ENCODE results near the gene SNX2.

Gene SNX2

DNA sequence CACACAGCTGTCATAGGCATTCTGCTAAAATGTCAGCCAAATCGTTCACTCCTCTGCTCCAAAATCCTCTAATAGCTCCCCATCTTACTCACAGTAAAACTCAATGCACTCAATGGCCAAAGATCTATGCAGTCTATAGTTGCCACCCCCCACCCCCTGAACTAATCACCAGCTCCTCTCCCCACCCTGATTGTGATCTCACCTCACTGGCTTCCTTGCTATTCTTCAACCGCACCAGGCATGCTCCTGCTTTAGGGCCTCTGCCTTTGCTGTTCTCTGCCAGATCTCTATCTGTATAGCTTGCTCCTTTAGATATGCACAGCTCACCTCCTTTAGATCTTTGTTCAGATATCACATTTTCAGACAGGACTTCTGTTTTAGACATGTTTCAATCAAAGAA, 33.2 kb upstream of the SNX2 start:
- TF ChIP-seq, protein P1, sequence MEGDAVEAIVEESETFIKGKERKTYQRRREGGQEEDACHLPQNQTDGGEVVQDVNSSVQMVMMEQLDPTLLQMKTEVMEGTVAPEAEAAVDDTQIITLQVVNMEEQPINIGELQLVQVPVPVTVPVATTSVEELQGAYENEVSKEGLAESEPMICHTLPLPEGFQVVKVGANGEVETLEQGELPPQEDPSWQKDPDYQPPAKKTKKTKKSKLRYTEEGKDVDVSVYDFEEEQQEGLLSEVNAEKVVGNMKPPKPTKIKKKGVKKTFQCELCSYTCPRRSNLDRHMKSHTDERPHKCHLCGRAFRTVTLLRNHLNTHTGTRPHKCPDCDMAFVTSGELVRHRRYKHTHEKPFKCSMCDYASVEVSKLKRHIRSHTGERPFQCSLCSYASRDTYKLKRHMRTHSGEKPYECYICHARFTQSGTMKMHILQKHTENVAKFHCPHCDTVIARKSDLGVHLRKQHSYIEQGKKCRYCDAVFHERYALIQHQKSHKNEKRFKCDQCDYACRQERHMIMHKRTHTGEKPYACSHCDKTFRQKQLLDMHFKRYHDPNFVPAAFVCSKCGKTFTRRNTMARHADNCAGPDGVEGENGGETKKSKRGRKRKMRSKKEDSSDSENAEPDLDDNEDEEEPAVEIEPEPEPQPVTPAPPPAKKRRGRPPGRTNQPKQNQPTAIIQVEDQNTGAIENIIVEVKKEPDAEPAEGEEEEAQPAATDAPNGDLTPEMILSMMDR (IDR thresholded peaks at IDR 0.05; ENCODE audit: control extremely low read depth, extremely low read depth, low read depth, missing control alignments) = no peak
- ChIA-PET CTCF (interaction anchor here (1.2 to 2.8 kb wide), 4 partner anchors 9 to 37 kb away, joined by 4 to 14 read pairs (median 6); no protein-coding TSS in a partner anchor), POLR2A (no interaction called here)
- DNase-seq (ENCODE audit: extremely low spot score) = no peak

DNA sequence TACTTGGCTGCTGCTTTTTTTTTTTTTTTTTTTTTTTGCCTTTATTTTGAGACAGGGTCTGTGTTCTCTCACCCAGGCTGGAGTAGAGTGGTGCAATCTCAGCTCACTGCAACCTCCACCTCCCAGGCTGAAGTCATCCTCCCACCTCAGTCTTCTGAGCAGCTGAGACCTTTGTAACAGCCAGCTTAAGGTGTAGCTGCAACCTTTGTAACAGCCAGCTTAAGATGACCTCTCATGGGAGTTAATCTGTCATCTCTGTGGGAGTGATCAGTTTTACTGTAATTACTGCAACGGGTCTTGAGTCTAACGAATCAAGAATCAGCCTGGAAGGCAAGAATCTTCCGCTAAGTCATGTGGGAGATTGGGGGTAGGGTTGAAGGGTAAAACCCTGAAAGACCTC, 31.6 kb upstream of the SNX2 start:
- POLR2A ChIA-PET = no interaction called here
- no peak for DNase-seq (ENCODE audit: extremely low spot score)

DNA sequence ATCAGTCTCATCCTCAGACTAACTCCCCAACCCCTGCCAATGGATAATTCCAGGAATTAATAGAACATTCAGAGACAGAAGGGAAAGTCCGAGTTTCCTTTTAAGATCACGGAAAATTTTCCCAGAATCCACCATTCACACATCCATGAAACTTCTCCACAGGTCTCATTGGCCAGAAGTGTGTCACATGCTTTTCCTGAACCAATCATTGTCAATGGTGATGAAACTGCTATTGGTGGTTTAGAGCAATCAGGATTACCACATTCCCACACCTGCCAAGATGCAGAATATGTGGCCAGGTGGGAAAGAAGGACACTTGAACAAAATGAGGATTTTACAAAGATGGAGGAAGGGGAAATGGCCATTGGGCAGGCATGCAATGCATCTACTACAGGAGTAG, 29.3 kb upstream of the SNX2 start:
- TF ChIP-seq, protein P1 (IDR thresholded peaks at IDR 0.05; ENCODE audit: control extremely low read depth, extremely low read depth, low read depth, missing control alignments) = no peak
- POLR2A ChIA-PET = no interaction called here
- no peak for DNase-seq (ENCODE audit: extremely low spot score)
- CTCF ChIA-PET = interaction anchor here (0.9 to 1.5 kb wide), 4 partner anchors 7 to 42 kb away, joined by 3 to 4 read pairs (median 4); no protein-coding TSS in a partner anchor

More for the DNA sequence above, 31.6 kb upstream of the SNX2 start:
- CTCF ChIA-PET = interaction anchor here (1.1 to 2.2 kb wide), 2 partner anchors 11 to 29 kb away, joined by 3 to 6 read pairs; no protein-coding TSS in a partner anchor
- TF ChIP-seq, protein P1 (IDR thresholded peaks at IDR 0.05; ENCODE audit: control extremely low read depth, extremely low read depth, low read depth, missing control alignments) = no peak

DNA sequence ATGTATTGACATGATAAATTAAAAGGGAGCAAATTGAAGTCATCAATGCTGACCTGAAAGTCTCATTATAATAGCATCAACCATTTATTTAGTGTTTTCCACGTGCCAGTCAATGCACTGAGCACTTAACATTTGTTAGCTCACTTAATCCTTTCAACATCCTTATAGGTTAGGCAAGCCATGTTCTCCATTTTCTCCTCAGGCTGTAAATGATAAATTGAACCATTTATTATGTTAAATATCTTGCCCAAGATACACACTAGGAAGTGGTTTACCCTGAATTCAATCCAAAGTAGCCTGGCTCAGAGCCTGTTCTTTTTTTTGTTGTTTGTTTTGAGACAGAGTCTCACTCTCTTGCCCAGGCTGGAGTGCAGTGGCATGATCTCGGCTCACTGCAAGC, 25.0 kb upstream of the SNX2 start:
- POLR2A ChIA-PET = no interaction called here
- TF ChIP-seq, protein P1 (IDR thresholded peaks at IDR 0.05; ENCODE audit: control extremely low read depth, extremely low read depth, low read depth, missing control alignments) = no peak
- CTCF ChIA-PET = interaction anchor here (1.1 to 2.6 kb wide), 2 partner anchors 12 to 21 kb away, joined by 3 to 6 read pairs; no protein-coding TSS in a partner anchor
- no peak for DNase-seq (ENCODE audit: extremely low spot score)

DNA sequence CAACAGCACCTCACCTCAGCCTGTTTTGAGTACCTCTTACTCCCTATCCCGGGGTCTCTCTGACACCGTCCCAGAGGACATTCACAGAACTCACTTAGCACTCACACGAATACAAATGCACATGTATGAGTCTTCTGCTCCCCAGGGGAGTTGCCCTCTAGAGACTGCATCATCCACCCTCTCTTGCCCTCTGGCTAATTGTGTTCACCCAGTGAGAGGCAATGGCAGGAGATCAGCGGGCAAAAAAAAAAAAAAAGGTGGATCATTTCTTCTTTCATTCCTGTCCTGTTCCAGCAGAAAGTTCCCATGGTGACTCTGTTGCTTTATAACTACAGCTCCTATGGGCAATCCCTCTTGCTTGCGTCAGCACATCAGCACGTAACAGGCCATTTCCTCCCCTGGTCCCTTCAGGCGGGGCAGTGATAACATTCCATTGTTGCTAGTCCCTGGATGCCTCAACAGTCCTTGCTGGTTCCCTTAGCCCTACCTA, 23.5 kb upstream of the SNX2 start:
- TF ChIP-seq, protein P1 (IDR thresholded peaks at IDR 0.05; ENCODE audit: control extremely low read depth, extremely low read depth, low read depth, missing control alignments) = no peak
- ChIA-PET POLR2A (no interaction called here), CTCF (interaction anchor here (1.0 to 3.4 kb wide), 8 partner anchors 10 to 107 kb away, joined by 3 to 14 read pairs (median 6); no protein-coding TSS in a partner anchor)
- DNase-seq (ENCODE audit: extremely low spot score) = no peak

DNA sequence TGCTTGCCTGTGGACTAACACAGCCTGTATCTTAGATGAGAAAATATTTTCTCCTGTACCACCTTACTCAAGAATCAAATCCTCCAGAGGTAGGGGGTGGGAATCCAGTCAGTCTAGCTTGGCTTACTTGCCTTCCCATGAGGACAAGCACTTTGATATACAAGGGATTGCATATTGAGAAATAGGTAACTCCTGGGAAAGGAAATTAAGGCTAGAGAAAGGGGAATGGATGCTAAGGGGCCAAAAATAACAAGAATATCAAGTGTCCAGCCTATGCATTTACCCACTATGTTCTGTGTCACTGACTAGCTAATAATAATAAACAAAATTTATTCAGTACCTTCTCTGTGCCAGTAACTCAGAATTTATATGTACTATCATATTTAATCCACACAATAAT, 21.4 kb upstream of the SNX2 start:
- POLR2A ChIA-PET = no interaction called here
- CTCF ChIA-PET = interaction anchor here (0.8 to 3.4 kb wide), 6 partner anchors 9 to 237 kb away, joined by 3 to 14 read pairs (median 4); no protein-coding TSS in a partner anchor
- DNase-seq (ENCODE audit: extremely low spot score) = no peak
- TF ChIP-seq, protein P1 (IDR thresholded peaks at IDR 0.05; ENCODE audit: control extremely low read depth, extremely low read depth, low read depth, missing control alignments) = no peak

All from GM10248 (cell line).